Measurements from ENCODE around the gene TEX29. TPM values are rescaled to one million over a fixed set of nuclear protein-coding genes. Genes with fewer than 3 reads are reported as not detected.

TEX29 gene
- polyA plus RNA-seq, 2 donors = 0.24 to 0.88 TPM

GRCh38 chr13:111317571-111318345 lies 2.7 kb upstream of the TEX29 start:
- no peaks in the 10 kb centered on the region for H3K27me3 ChIP-seq (ENCODE audit: control insufficient read depth in 1 of 2, insufficient read depth in 2 of 2, low read length in 2 of 2)
- H3K9me3 ChIP-seq (ENCODE audit: control insufficient read depth in 2 of 2, insufficient read depth in 1 of 2, low read depth in 1 of 2, low read length in 1 of 2) = peaks cover under 1 to 4% of the 10 kb centered on the region in 2 donors
- H3K4me1 ChIP-seq (ENCODE audit: control insufficient read depth in 2 of 2, insufficient read depth in 2 of 2, low read length in 1 of 2) = no peaks in the 10 kb centered on the region
- H3K36me3 ChIP-seq (ENCODE audit: control insufficient read depth in 2 of 2, insufficient read depth in 2 of 2, low read length in 1 of 2) = peaks cover 0 to 5% of the 10 kb centered on the region in 2 donors
- H3K4me3 ChIP-seq (ENCODE audit: low read depth in 1 of 2, low read length in 2 of 2) = no peak overlapping the region
- 89 to 92% methylated on average over 29 of the region's 29 CpGs for WGBS, 2 donors
- H3K27ac ChIP-seq (ENCODE audit: low read depth in 2 of 2, low read length in 1 of 2) = no peak overlapping the region

- WGBS, 2 donors = 77 to 91% methylated on average over 13 of the region's 13 CpGs
- H3K27ac ChIP-seq (ENCODE audit: low read depth in 2 of 2, low read length in 1 of 2) = no peak overlapping the region
- H3K36me3 ChIP-seq (ENCODE audit: control insufficient read depth in 2 of 2, insufficient read depth in 2 of 2, low read length in 1 of 2) = peaks cover 0 to 5% of the 10 kb centered on the region in 2 donors
- H3K9me3 ChIP-seq (ENCODE audit: control insufficient read depth in 2 of 2, insufficient read depth in 1 of 2, low read depth in 1 of 2, low read length in 1 of 2) = no peaks in the 10 kb centered on the region
- no peaks in the 10 kb centered on the region for H3K4me1 ChIP-seq (ENCODE audit: control insufficient read depth in 2 of 2, insufficient read depth in 2 of 2, low read length in 1 of 2)
- H3K27me3 ChIP-seq (ENCODE audit: control insufficient read depth in 1 of 2, insufficient read depth in 2 of 2, low read length in 2 of 2) = no peaks in the 10 kb centered on the region
- no peak overlapping the region for H3K4me3 ChIP-seq (ENCODE audit: low read depth in 1 of 2, low read length in 2 of 2)
Measured at GRCh38 chr13:111318386-111318785, 2.1 kb upstream of the TEX29 start.

- WGBS, 2 donors = 95 to 97% methylated on average over 12 of the region's 12 CpGs
- no peak overlapping the region for H3K4me3 ChIP-seq (ENCODE audit: low read depth in 1 of 2, low read length in 2 of 2)
- H3K27me3 ChIP-seq (ENCODE audit: control insufficient read depth in 1 of 2, insufficient read depth in 2 of 2, low read length in 2 of 2) = no peaks in the 10 kb centered on the region
- no peak overlapping the region for H3K27ac ChIP-seq (ENCODE audit: low read depth in 2 of 2, low read length in 1 of 2)
- H3K36me3 ChIP-seq (ENCODE audit: control insufficient read depth in 2 of 2, insufficient read depth in 2 of 2, low read length in 1 of 2) = peaks cover 0 to 5% of the 10 kb centered on the region in 2 donors
- H3K4me1 ChIP-seq (ENCODE audit: control insufficient read depth in 2 of 2, insufficient read depth in 2 of 2, low read length in 1 of 2) = no peaks in the 10 kb centered on the region
- no peaks in the 10 kb centered on the region for H3K9me3 ChIP-seq (ENCODE audit: control insufficient read depth in 2 of 2, insufficient read depth in 1 of 2, low read depth in 1 of 2, low read length in 1 of 2)
Measured at GRCh38 chr13:111319521-111319920, 921 bp upstream of the TEX29 start.

- no peaks in the 10 kb centered on the region for H3K9me3 ChIP-seq (ENCODE audit: control insufficient read depth in 2 of 2, insufficient read depth in 1 of 2, low read depth in 1 of 2, low read length in 1 of 2)
- 93 to 94% methylated on average over 19 of the region's 19 CpGs for WGBS, 2 donors
- no peak overlapping the region for H3K27ac ChIP-seq (ENCODE audit: low read depth in 2 of 2, low read length in 1 of 2)
- H3K4me3 ChIP-seq (ENCODE audit: low read depth in 1 of 2, low read length in 2 of 2) = no peak overlapping the region
- no peaks in the 10 kb centered on the region for H3K27me3 ChIP-seq (ENCODE audit: control insufficient read depth in 1 of 2, insufficient read depth in 2 of 2, low read length in 2 of 2)
- no peaks in the 10 kb centered on the region for H3K4me1 ChIP-seq (ENCODE audit: control insufficient read depth in 2 of 2, insufficient read depth in 2 of 2, low read length in 1 of 2)
- H3K36me3 ChIP-seq (ENCODE audit: control insufficient read depth in 2 of 2, insufficient read depth in 2 of 2, low read length in 1 of 2) = peaks cover 0 to 5% of the 10 kb centered on the region in 2 donors
Measured at GRCh38 chr13:111322001-111322915, 1.8 kb downstream of the TEX29 start.

GRCh38 chr13:111322916-111323331 lies 2.5 kb downstream of the TEX29 start:
- Histone ChIP-seq H3K4me1 (ENCODE audit: control insufficient read depth in 2 of 2, insufficient read depth in 2 of 2, low read length in 1 of 2) (no peaks in the 10 kb centered on the region), H3K36me3 (ENCODE audit: control insufficient read depth in 2 of 2, insufficient read depth in 2 of 2, low read length in 1 of 2) (peaks cover 0 to 5% of the 10 kb centered on the region in 2 donors)
- 79 to 93% methylated on average over 6 to 7 of the region's 7 CpGs for WGBS, 2 donors

GRCh38 chr13:111323549-111323948 lies 3.1 kb downstream of the TEX29 start:
- H3K27me3 ChIP-seq (ENCODE audit: control insufficient read depth in 1 of 2, insufficient read depth in 2 of 2, low read length in 2 of 2) = no peaks in the 10 kb centered on the region
- peaks cover 0 to 5% of the 10 kb centered on the region in 2 donors for H3K36me3 ChIP-seq (ENCODE audit: control insufficient read depth in 2 of 2, insufficient read depth in 2 of 2, low read length in 1 of 2)
- H3K4me3 ChIP-seq (ENCODE audit: low read depth in 1 of 2, low read length in 2 of 2) = no peak overlapping the region
- H3K27ac ChIP-seq (ENCODE audit: low read depth in 2 of 2, low read length in 1 of 2) = no peak overlapping the region
- H3K9me3 ChIP-seq (ENCODE audit: control insufficient read depth in 2 of 2, insufficient read depth in 1 of 2, low read depth in 1 of 2, low read length in 1 of 2) = no peaks in the 10 kb centered on the region
- 82 to 86% methylated on average over 14 of the region's 14 CpGs for WGBS, 2 donors
- no peaks in the 10 kb centered on the region for H3K4me1 ChIP-seq (ENCODE audit: control insufficient read depth in 2 of 2, insufficient read depth in 2 of 2, low read length in 1 of 2)

More at GRCh38 chr13:111322916-111323331, 2.5 kb downstream of the TEX29 start:
- Histone ChIP-seq H3K27me3 (ENCODE audit: control insufficient read depth in 1 of 2, insufficient read depth in 2 of 2, low read length in 2 of 2) (no peaks in the 10 kb centered on the region), H3K4me3 (ENCODE audit: low read depth in 1 of 2, low read length in 2 of 2) (no peak overlapping the region), H3K9me3 (ENCODE audit: control insufficient read depth in 2 of 2, insufficient read depth in 1 of 2, low read depth in 1 of 2, low read length in 1 of 2) (no peaks in the 10 kb centered on the region), H3K27ac (ENCODE audit: low read depth in 2 of 2, low read length in 1 of 2) (no peak overlapping the region)

- Histone ChIP-seq H3K9me3 (ENCODE audit: control insufficient read depth in 2 of 2, insufficient read depth in 1 of 2, low read depth in 1 of 2, low read length in 1 of 2) (no peaks in the 10 kb centered on the region), H3K27ac (ENCODE audit: low read depth in 2 of 2, low read length in 1 of 2) (no peak overlapping the region), H3K27me3 (ENCODE audit: control insufficient read depth in 1 of 2, insufficient read depth in 2 of 2, low read length in 2 of 2) (no peaks in the 10 kb centered on the region), H3K4me3 (ENCODE audit: low read depth in 1 of 2, low read length in 2 of 2) (no peak overlapping the region), H3K36me3 (ENCODE audit: control insufficient read depth in 2 of 2, insufficient read depth in 2 of 2, low read length in 1 of 2) (peaks cover 0 to 5% of the 10 kb centered on the region in 2 donors), H3K4me1 (ENCODE audit: control insufficient read depth in 2 of 2, insufficient read depth in 2 of 2, low read length in 1 of 2) (no peaks in the 10 kb centered on the region)
- 79% methylated on average over 17 of the region's 17 CpGs for WGBS, 2 donors
Measured at GRCh38 chr13:111323950-111324651, 3.7 kb downstream of the TEX29 start.

- H3K27me3 ChIP-seq (ENCODE audit: control insufficient read depth in 1 of 2, insufficient read depth in 2 of 2, low read length in 2 of 2) = no peaks in the 10 kb centered on the region
- no peaks in the 10 kb centered on the region for H3K9me3 ChIP-seq (ENCODE audit: control insufficient read depth in 2 of 2, insufficient read depth in 1 of 2, low read depth in 1 of 2, low read length in 1 of 2)
- no peak overlapping the region for H3K27ac ChIP-seq (ENCODE audit: low read depth in 2 of 2, low read length in 1 of 2)
- peaks cover 0 to 5% of the 10 kb centered on the region in 2 donors for H3K36me3 ChIP-seq (ENCODE audit: control insufficient read depth in 2 of 2, insufficient read depth in 2 of 2, low read length in 1 of 2)
- H3K4me3 ChIP-seq (ENCODE audit: low read depth in 1 of 2, low read length in 2 of 2) = no peak overlapping the region
- H3K4me1 ChIP-seq (ENCODE audit: control insufficient read depth in 2 of 2, insufficient read depth in 2 of 2, low read length in 1 of 2) = no peaks in the 10 kb centered on the region
- WGBS, 2 donors = 83 to 88% methylated on average over 14 of the region's 14 CpGs
Measured at GRCh38 chr13:111324736-111325135, 4.3 kb downstream of the TEX29 start.

All from esophagus (tissue), 2 donors.